SU-DHL-6 (cell line): ENCODE results near the gene NCS1.

Experiments used
- H2AFZ ChIP-seq: fragments of 200-600 bp; sonication (generic); 2 replicates; pipeline ENCODE4 v1.6.1; 2014; ENCODE audit warnings: low read depth, mild to moderate bottlenecking, moderate library complexity, mixed read lengths, antibody characterized with exemption, low read length; ENCODE audit not compliant: severe bottlenecking
- H3F3A ChIP-seq: fragments of 200-600 bp; shearing (Covaris generic); 2 replicates; pipeline ENCODE4 v1.6.0; 2016; ENCODE audit warnings: antibody characterized with exemption, mild to moderate bottlenecking; ENCODE audit not compliant: insufficient read depth
- H3K27ac ChIP-seq: fragments of 200-600 bp; sonication (generic); 2 replicates; pipeline ENCODE4 v1.5.1; 2016; ENCODE audit warnings: low read depth, mild to moderate bottlenecking, low read length, moderate library complexity, mixed read lengths
- H3K27me3 ChIP-seq: fragments of 200-600 bp; sonication (generic), shearing (Covaris generic); 2 replicates; pipeline ENCODE4 v1.6.0; 2014; ENCODE audit warnings: mild to moderate bottlenecking, low read length
- H3K36me3 ChIP-seq: fragments of 200-600 bp; sonication (generic); 2 replicates; pipeline ENCODE4 v1.6.1; 2014; ENCODE audit warnings: mild to moderate bottlenecking, low read length, mixed read lengths
- H3K4me2 ChIP-seq: fragments of 300-600, 200-600 bp; shearing (Covaris generic), sonication (generic); 2 replicates; pipeline ENCODE4 v1.6.0; 2014; ENCODE audit warnings: low read length, low read depth, mild to moderate bottlenecking; ENCODE audit not compliant: poor library complexity, severe bottlenecking
- H3K4me3 ChIP-seq: fragments of 200-600 bp; sonication (generic); 2 replicates; pipeline ENCODE4 v1.5.1; 2014; ENCODE audit warnings: antibody characterized with exemption, low read length, mild to moderate bottlenecking, mixed read lengths; ENCODE audit not compliant: insufficient read depth, poor library complexity, severe bottlenecking
- H3K79me2 ChIP-seq: fragments of 200-600 bp; sonication (generic); 2 replicates; pipeline ENCODE4 v1.6.1; 2014; ENCODE audit warnings: mild to moderate bottlenecking, low read length, moderate library complexity; ENCODE audit not compliant: insufficient read depth
- H3K9ac ChIP-seq: fragments of 200-600 bp; sonication (generic); 2 replicates; pipeline ENCODE4 v1.7.0; 2014; ENCODE audit warnings: mild to moderate bottlenecking, low read length
- H3K9me2 ChIP-seq: fragments of 200-600 bp; sonication (generic); replicated peaks from 2 replicates; pipeline ENCODE4 v1.6.1; 2014; ENCODE audit warnings: low read length; ENCODE audit not compliant: insufficient read depth
- H3K9me3 ChIP-seq: fragments of 200-600 bp; sonication (generic); 2 replicates; pipeline ENCODE4 v1.6.1; 2014; ENCODE audit warnings: low read length, mixed read lengths; ENCODE audit not compliant: insufficient read depth
- H4K20me1 ChIP-seq: fragments of 200-600 bp; sonication (generic); 2 replicates; pipeline ENCODE4 v1.6.1; 2014; ENCODE audit warnings: low read depth, mild to moderate bottlenecking, antibody characterized with exemption, low read length, moderate library complexity, mixed read lengths
- EZH2phosphoT487 ChIP-seq: fragments of 200-600 bp; sonication (generic), shearing (Covaris generic); conservative IDR thresholded peaks from 2 replicates; pipeline ENCODE4 v1.6.1; 2018; ENCODE audit warnings: mild to moderate bottlenecking, antibody characterized with exemption, low read length, moderate library complexity, mixed read lengths
- TF ChIP-seq, protein P1 (sequence below): fragments of 200-600 bp; sonication (generic); IDR thresholded peaks from one replicate; pipeline ENCODE4 v1.5.1; 2017; ENCODE audit warnings: antibody characterized with exemption, mild to moderate bottlenecking, low read length, moderate library complexity; ENCODE audit not compliant: insufficient read depth, poor library complexity, severe bottlenecking

The NCS1 gene

GRCh38 chr9:130174025-130174424 is 1.8 kb downstream of the NCS1 start:
- TF ChIP-seq, protein P1, sequence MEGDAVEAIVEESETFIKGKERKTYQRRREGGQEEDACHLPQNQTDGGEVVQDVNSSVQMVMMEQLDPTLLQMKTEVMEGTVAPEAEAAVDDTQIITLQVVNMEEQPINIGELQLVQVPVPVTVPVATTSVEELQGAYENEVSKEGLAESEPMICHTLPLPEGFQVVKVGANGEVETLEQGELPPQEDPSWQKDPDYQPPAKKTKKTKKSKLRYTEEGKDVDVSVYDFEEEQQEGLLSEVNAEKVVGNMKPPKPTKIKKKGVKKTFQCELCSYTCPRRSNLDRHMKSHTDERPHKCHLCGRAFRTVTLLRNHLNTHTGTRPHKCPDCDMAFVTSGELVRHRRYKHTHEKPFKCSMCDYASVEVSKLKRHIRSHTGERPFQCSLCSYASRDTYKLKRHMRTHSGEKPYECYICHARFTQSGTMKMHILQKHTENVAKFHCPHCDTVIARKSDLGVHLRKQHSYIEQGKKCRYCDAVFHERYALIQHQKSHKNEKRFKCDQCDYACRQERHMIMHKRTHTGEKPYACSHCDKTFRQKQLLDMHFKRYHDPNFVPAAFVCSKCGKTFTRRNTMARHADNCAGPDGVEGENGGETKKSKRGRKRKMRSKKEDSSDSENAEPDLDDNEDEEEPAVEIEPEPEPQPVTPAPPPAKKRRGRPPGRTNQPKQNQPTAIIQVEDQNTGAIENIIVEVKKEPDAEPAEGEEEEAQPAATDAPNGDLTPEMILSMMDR, result no peak
- TF ChIP-seq EZH2phosphoT487, result no peak
- Histone ChIP-seq H3K9me3 (no peaks in the 10 kb centered on the region), H3K79me2 (no peaks in the 10 kb centered on the region), H3K4me2 (no peak overlapping the region), H3K4me3 (no peak overlapping the region), H3K9me2 (no peaks in the 10 kb centered on the region), H2AFZ (no peak overlapping the region), H3K36me3 (no peaks in the 10 kb centered on the region), H3K27me3 (no peaks in the 10 kb centered on the region), H4K20me1 (no peaks in the 10 kb centered on the region), H3F3A (no peaks in the 10 kb centered on the region), H3K27ac (no peak overlapping the region), H3K9ac (no peak overlapping the region)

- H3K27ac ChIP-seq, result no peak overlapping the region
- H3K4me3 ChIP-seq, result no peak overlapping the region
- no peaks in the 10 kb centered on the region for H3F3A ChIP-seq
- H2AFZ ChIP-seq, result no peak overlapping the region
- no peaks in the 10 kb centered on the region for H3K36me3 ChIP-seq
- H3K79me2 ChIP-seq, result no peaks in the 10 kb centered on the region
- no peak overlapping the region for H3K4me2 ChIP-seq
- no peaks in the 10 kb centered on the region for H3K9me2 ChIP-seq
- no peak overlapping the region for H3K9ac ChIP-seq
- H3K9me3 ChIP-seq, result no peaks in the 10 kb centered on the region
- H3K27me3 ChIP-seq, result no peaks in the 10 kb centered on the region
- H4K20me1 ChIP-seq, result no peaks in the 10 kb centered on the region
- no peak for TF ChIP-seq EZH2phosphoT487
- TF ChIP-seq, protein P1, result no peak
Measured at GRCh38 chr9:130174920-130175321, 2.7 kb downstream of the NCS1 start.

- Histone ChIP-seq H3F3A (no peaks in the 10 kb centered on the region), H3K9ac (no peak overlapping the region), H3K9me3 (no peaks in the 10 kb centered on the region), H2AFZ (no peak overlapping the region), H3K79me2 (no peaks in the 10 kb centered on the region), H3K9me2 (no peaks in the 10 kb centered on the region), H4K20me1 (no peaks in the 10 kb centered on the region), H3K27ac (no peak overlapping the region), H3K36me3 (no peaks in the 10 kb centered on the region), H3K4me3 (no peak overlapping the region), H3K4me2 (no peak overlapping the region), H3K27me3 (no peaks in the 10 kb centered on the region)
- TF ChIP-seq EZH2phosphoT487, result no peak
- TF ChIP-seq, protein P1, result no peak
Measured at GRCh38 chr9:130175355-130175754, 3.2 kb downstream of the NCS1 start.

DNA sequence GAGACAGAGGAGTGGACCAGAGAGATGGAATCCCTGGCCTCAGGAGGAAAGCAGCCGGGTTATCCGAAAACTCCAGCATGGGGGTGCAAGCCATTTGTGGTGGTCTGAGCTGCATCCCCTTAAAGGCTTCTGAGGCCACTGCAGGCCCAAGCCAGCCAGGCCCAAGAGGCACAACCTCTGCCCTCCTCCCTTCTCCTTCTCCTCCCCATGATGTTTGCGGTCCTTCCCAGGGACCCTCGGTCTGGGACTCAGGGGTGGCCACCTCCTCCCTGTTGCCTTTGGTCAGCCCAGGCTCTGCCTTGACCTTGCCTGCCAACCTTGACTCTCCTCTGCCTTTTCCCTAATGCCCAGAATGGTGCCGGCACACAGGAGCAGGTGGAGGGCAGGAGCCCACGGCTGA is 4.6 kb downstream of the NCS1 start:
- Histone ChIP-seq H3F3A (no peaks in the 10 kb centered on the region), H3K9me3 (no peaks in the 10 kb centered on the region), H3K9me2 (no peaks in the 10 kb centered on the region), H3K4me2 (no peak overlapping the region), H3K36me3 (no peaks in the 10 kb centered on the region), H2AFZ (no peak overlapping the region), H3K9ac (no peak overlapping the region), H3K27me3 (no peaks in the 10 kb centered on the region), H3K4me3 (no peak overlapping the region), H3K27ac (no peak overlapping the region), H4K20me1 (no peaks in the 10 kb centered on the region), H3K79me2 (no peaks in the 10 kb centered on the region)
- no peak for TF ChIP-seq EZH2phosphoT487
- TF ChIP-seq, protein P1, result no peak
